Stimulated activated CD8-positive, alpha-beta memory T cell treated with anti-CD3 and anti-CD28 coated beads, Interleukin-12 subunit alpha, Interleukin-12 subunit beta, amount 100 ng/mL, for 1 hour (primary cell): ENCODE data around the gene ATAD3A.
"Not testable (repeated sequence)": the region's sequence is repeated elsewhere in the genome, so short reads cannot be mapped to it uniquely, and the experiment has no call there.

Source experiments
- DNase-seq: peaks from one replicate; pipeline ENCODE4 v3.0.0-alpha.2; 2020; ENCODE audit warnings: low read depth

ATAD3A gene

GRCh38 chr1:1489861-1490260 is 22.1 kb upstream of the ATAD3A start:
- DNase-seq = no peak

- DNase-seq = no peak
Observed at GRCh38 chr1:1490633-1491230, 21.2 kb upstream of the ATAD3A start.

GRCh38 chr1:1491601-1492000 is 20.4 kb upstream of the ATAD3A start:
- no peak for DNase-seq

GRCh38 chr1:1494311-1494710 is 17.7 kb upstream of the ATAD3A start:
- not testable (repeated sequence) for DNase-seq

GRCh38 chr1:1495461-1495975 is 16.4 kb upstream of the ATAD3A start:
- DNase-seq = not testable (repeated sequence)

GRCh38 chr1:1504777-1505365 is 7.1 kb upstream of the ATAD3A start:
- DNase-seq = peak; percentile 42

- not testable (repeated sequence) for DNase-seq
Observed at GRCh38 chr1:1505366-1505798, 6.6 kb upstream of the ATAD3A start.

GRCh38 chr1:1505801-1506200 is 6.2 kb upstream of the ATAD3A start:
- DNase-seq = not testable (repeated sequence)

- no peak for DNase-seq
Observed at GRCh38 chr1:1507305-1507704, 4.7 kb upstream of the ATAD3A start.

- DNase-seq = not testable (repeated sequence)
Observed at GRCh38 chr1:1508775-1509464, 3.0 kb upstream of the ATAD3A start.

- not testable (repeated sequence) for DNase-seq
Observed at GRCh38 chr1:1509465-1509850, 2.5 kb upstream of the ATAD3A start.

GRCh38 chr1:1510912-1511532 is 940 bp upstream of the ATAD3A start:
- no peak for DNase-seq

GRCh38 chr1:1512425-1512824 is 463 bp downstream of the ATAD3A start:
- DNase-seq = not testable (repeated sequence)

GRCh38 chr1:1513675-1514074 is 1.7 kb downstream of the ATAD3A start:
- not testable (repeated sequence) for DNase-seq

- not testable (repeated sequence) for DNase-seq
Observed at GRCh38 chr1:1514376-1514775, 2.4 kb downstream of the ATAD3A start.

- not testable (repeated sequence) for DNase-seq
Observed at GRCh38 chr1:1516923-1517322, 5.0 kb downstream of the ATAD3A start.

- DNase-seq = no peak
Observed at GRCh38 chr1:1517973-1518620, 6.1 kb downstream of the ATAD3A start.

GRCh38 chr1:1518621-1519007 is 6.7 kb downstream of the ATAD3A start:
- not testable (repeated sequence) for DNase-seq

GRCh38 chr1:1519805-1520505 is 8.0 kb downstream of the ATAD3A start:
- not testable (repeated sequence) for DNase-seq

GRCh38 chr1:1521331-1521730 is 9.4 kb downstream of the ATAD3A start:
- no peak for DNase-seq

- DNase-seq = not testable (repeated sequence)
Observed at GRCh38 chr1:1522536-1522935, 10.6 kb downstream of the ATAD3A start.
